Measurements from ENCODE around the gene SLC7A1. TPM values are rescaled to one million over a fixed set of nuclear protein-coding genes. Genes with fewer than 3 reads are reported as not detected.

Gene SLC7A1
- total and polyA plus RNA-seq, 7 donors: 2.4 to 25.6 (median 15.0) TPM

DNA sequence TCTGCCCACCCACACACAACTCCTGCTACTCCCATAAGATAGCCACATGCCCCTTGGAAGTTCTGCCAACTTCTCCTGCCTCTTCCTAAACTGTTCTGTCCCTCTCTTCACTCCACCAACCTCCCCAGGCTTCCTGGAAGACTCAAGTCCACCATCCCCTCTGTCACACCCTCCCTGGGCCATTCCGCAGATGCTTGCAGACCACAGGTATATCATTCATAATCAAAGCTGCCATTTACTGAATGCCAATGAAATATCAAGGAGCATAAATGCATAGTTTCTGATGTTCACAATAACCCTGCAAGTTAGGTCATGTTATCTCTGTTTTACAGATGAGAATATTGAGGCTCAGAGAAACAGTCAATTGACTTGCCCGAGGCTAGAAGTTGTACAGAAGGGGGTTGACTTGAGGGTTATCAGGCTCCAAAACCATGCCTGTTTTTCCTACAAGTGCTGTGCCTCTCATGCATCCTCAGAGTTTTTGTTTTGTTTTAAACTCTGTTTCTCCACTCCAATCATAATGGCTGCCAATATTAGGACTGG lies 135.6 kb downstream of the SLC7A1 start:
- H3K9me3 ChIP-seq: no peaks in the 10 kb centered on the region
- TF ChIP-seq CTCF (IDR thresholded peaks at IDR 0.05) (no peak), EP300 (IDR thresholded peaks at IDR 0.05) (no peak), POLR2AphosphoS5 (IDR thresholded peaks at IDR 0.05) (no peak), POLR2A (IDR thresholded peaks at IDR 0.05) (no peak)

More for the DNA sequence above, 135.6 kb downstream of the SLC7A1 start:
- Histone ChIP-seq H3K4me1 (peaks cover 0 to 18% (median 0%) of the 10 kb centered on the region in 4 donors), H3K36me3 (no peaks in the 10 kb centered on the region), H3K4me3 (no peak overlapping the region), H3K27me3 (no peaks in the 10 kb centered on the region), H3K27ac (no peak overlapping the region)
- DNase-seq: no peak
- intact Hi-C loops (cut with DNase I): no loop called here
- 93 to 95% methylated on average over 2 of the region's 2 CpGs for WGBS, 2 donors

Measured in sigmoid colon (tissue), 7 donors.